Transverse colon (tissue), 4 donors: ENCODE data around the gene PJA2.

Experiments used
- EP300 ChIP-seq: sonication (generic); formaldehyde crosslinking; IDR thresholded peaks from one replicate; pipeline ENCODE4 v1.6.1; 2017; ENCODE audit warnings: antibody characterized with exemption, low read depth
- POLR2A ChIP-seq: fragments of 450-650 bp; IDR thresholded peaks from one replicate; pipeline ENCODE4 v1.6.1; 2016; ENCODE audit warnings: antibody characterized with exemption, mild to moderate bottlenecking, moderate library complexity
- POLR2AphosphoS5 ChIP-seq, 3 donors: sonication (generic); formaldehyde crosslinking; IDR thresholded peaks; one replicate each; pipeline ENCODE4 v1.6.1; 2016; ENCODE audit warnings: antibody characterized with exemption in 3 of 3
- TF ChIP-seq, protein P1 (sequence below), 5 experiments: fragments of 200-600 bp in 3 of 5; fragments of 450-650 bp in 2 of 5; sonication (generic) in 3 of 5; IDR thresholded peaks; 1 replicate in 2 of 5; 2 replicates in 3 of 5; pipeline ENCODE4 v1.5.1; 2016 to 2017; ENCODE audit warnings: antibody characterized with exemption in 5 of 5, inconsistent platforms in 3 of 5, mild to moderate bottlenecking in 2 of 5, moderate library complexity in 1 of 5

DNA sequence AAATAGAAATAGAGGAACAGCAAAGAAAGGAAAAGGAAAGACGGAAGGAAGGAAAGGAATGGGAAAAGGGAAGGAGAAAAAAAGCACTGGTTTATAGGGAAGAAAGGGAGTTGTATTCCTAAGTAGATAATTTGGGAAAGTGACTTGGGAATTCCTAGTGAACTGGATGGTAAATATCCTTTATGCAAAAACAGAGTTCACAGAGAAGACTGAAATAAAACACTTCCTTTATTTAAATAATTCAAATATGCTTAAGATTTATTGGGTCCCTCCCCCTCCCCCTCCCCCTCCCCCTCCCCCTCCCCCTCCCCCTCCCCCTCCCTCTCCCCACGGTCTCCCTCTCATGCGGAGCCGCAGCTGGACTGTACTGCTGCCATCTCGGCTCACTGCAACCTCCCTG, 69.4 kb downstream of the PJA2 start:
- TF ChIP-seq POLR2A, result no peak
- TF ChIP-seq EP300, result no peak
- TF ChIP-seq, protein P1, sequence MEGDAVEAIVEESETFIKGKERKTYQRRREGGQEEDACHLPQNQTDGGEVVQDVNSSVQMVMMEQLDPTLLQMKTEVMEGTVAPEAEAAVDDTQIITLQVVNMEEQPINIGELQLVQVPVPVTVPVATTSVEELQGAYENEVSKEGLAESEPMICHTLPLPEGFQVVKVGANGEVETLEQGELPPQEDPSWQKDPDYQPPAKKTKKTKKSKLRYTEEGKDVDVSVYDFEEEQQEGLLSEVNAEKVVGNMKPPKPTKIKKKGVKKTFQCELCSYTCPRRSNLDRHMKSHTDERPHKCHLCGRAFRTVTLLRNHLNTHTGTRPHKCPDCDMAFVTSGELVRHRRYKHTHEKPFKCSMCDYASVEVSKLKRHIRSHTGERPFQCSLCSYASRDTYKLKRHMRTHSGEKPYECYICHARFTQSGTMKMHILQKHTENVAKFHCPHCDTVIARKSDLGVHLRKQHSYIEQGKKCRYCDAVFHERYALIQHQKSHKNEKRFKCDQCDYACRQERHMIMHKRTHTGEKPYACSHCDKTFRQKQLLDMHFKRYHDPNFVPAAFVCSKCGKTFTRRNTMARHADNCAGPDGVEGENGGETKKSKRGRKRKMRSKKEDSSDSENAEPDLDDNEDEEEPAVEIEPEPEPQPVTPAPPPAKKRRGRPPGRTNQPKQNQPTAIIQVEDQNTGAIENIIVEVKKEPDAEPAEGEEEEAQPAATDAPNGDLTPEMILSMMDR (IDR thresholded peaks at IDR 0.05), result no peak
- TF ChIP-seq POLR2AphosphoS5 (IDR thresholded peaks at IDR 0.05), result no peak
